ENCODE results near the gene IL22RA1. TPM values are rescaled to one million over a fixed set of nuclear protein-coding genes. Genes with fewer than 3 reads are reported as not detected.

IL22RA1 gene
- total and polyA plus RNA-seq, 2 donors = 0.11 TPM; not detected in 1

DNA sequence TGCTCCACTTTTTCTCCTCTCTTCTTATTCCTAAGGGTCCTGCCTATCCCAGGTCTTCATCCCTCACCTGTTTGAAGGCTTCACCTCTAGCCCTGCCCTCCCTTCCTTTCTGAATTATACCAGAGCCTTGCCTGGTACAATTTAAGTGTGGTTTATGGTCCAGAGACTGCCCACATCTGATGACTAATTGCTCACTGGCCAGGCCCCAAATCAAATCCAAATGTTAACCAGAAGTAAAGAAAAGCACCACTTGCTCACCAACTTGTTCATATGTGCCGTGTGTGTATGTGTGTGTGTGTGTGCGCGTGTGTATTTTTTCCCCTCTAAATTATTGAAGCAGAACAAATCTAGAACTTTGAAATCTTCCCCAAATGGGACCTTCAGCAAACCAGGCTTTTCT lies 57.4 kb downstream of the IL22RA1 start:
- Histone ChIP-seq H3K27ac (ENCODE audit: low read depth) (no peak overlapping the region), H3K36me3 (ENCODE audit: insufficient read depth) (no peaks in the 10 kb centered on the region), H3K4me1 (ENCODE audit: insufficient read depth) (no peaks in the 10 kb centered on the region), H3K4me3 (ENCODE audit: low read depth, low read length) (no peak overlapping the region)
- no peak for DNase-seq (ENCODE audit: extremely low spot score)
- WGBS = 90% methylated on average over 3 of the region's 3 CpGs

DNA sequence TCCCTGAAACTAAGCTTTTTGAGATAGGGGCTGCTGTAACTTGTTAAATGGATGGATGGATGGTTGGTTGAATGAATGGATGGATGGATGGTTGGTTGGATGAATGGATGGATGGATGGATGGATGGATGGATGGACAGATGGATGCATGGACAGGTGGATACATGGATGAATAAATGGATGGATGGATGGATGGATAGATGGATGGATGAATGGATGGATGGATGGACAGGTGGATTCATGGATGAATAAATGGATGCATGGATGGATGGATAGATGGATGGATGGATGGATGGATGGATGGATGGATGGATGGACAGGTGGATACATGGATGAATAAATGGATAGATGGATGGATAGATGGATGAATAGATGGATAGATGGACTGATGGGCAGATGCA lies 57.9 kb downstream of the IL22RA1 start:
- no peak for DNase-seq (ENCODE audit: extremely low spot score)
- Histone ChIP-seq H3K36me3 (ENCODE audit: insufficient read depth) (no peaks in the 10 kb centered on the region), H3K4me1 (ENCODE audit: insufficient read depth) (no peaks in the 10 kb centered on the region), H3K27ac (ENCODE audit: low read depth) (no peak overlapping the region), H3K4me3 (ENCODE audit: low read depth, low read length) (no peak overlapping the region)

DNA sequence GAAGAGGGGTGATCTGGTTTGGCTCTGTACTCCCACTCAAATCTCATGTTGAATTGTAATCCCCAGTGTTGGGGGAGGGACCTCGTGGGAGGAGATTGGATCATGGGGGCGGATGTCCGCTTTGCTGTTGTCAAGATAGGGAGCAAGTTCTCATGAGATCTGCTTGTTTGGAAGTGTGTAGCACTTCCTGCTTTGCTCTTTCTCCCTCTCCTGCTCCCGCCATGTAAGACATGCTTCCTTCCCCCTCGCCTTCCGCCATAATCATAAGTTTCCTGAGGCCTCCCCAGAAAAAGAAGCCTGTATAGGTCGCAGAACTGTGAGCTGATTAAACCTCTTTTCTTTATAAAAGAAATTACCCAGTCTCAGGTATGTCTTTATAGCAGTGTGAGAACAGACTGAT lies 58.9 kb downstream of the IL22RA1 start:
- WGBS = 80% methylated on average over 7 of the region's 7 CpGs
- Histone ChIP-seq H3K36me3 (ENCODE audit: insufficient read depth) (no peaks in the 10 kb centered on the region), H3K4me3 (ENCODE audit: low read depth, low read length) (no peak overlapping the region), H3K4me1 (ENCODE audit: insufficient read depth) (no peaks in the 10 kb centered on the region), H3K27ac (ENCODE audit: low read depth) (no peak overlapping the region)
- DNase-seq (ENCODE audit: extremely low spot score) = no peak

DNA sequence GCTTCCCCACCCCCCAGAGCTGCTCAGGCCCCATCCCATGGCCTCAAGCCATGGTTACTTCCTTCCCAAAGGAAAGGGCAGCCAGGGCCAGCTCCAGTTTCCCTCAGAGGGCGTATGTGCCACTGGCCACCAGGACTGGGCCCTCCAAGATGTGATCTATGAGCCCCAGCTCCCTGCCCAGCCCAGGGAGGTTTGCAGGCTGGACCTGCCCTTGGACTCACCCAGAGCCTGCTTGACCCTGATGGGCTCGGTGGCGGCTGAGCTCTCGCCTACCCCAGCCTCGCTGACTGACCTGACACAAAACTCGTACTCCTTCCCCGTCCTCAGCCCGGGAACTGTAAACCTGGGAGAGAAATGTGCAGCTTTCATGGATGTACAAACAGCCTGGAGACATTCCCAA lies 60.6 kb downstream of the IL22RA1 start:
- Histone ChIP-seq H3K36me3 (ENCODE audit: insufficient read depth) (no peaks in the 10 kb centered on the region), H3K27ac (ENCODE audit: low read depth) (no peak overlapping the region), H3K4me1 (ENCODE audit: insufficient read depth) (no peaks in the 10 kb centered on the region), H3K4me3 (ENCODE audit: low read depth, low read length) (no peak overlapping the region)
- WGBS = 93% methylated on average over 8 of the region's 8 CpGs
- no peak for DNase-seq (ENCODE audit: extremely low spot score)

DNA sequence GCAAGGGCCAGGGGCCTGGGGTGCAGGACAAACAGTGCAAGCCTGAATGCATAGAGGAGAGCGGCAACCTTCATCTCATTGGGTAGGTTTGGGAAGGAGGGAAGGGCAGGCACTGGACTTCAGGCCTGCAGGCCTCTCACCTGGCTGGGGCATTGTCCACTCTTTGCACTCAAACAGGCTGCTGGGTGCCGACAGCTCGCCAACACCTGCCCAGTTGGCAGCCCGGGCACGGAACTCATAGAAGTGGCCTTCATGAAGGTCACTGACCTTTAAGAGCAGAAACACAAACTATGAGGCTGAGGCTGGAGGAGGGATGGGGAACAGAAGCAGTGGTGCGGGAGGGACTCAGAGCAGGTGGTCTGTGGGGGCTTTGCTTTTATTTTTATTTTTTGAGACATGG lies 61.8 kb downstream of the IL22RA1 start:
- no peaks in the 10 kb centered on the region for H3K36me3 ChIP-seq (ENCODE audit: insufficient read depth)
- H3K27ac ChIP-seq (ENCODE audit: low read depth) = no peak overlapping the region
- no peak overlapping the region for H3K4me3 ChIP-seq (ENCODE audit: low read depth, low read length)
- WGBS = 95% methylated on average over 6 of the region's 6 CpGs
- no peaks in the 10 kb centered on the region for H3K4me1 ChIP-seq (ENCODE audit: insufficient read depth)
- DNase-seq (ENCODE audit: extremely low spot score) = no peak

DNA sequence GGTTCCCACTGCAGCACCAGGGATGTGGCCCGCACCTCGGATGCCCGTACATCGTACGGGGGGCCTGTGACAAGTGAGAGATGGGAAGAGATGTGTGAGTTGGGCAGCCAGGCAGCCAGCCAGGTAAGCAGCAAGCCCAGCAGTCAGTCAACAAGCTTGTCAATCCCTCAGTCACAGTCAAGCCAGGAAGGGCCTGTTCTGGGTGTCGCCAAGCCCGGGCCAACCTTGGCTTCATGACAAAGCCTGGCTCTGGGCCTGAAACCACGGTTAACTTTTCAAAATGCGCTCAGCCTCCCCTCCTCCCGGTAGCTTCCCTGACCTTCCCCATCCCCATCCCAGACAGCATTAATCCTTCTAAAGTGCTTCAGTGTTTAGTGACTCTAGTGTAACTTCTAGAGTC lies 62.8 kb downstream of the IL22RA1 start:
- H3K4me1 ChIP-seq (ENCODE audit: insufficient read depth) = no peaks in the 10 kb centered on the region
- no peak for DNase-seq (ENCODE audit: extremely low spot score)
- no peak overlapping the region for H3K4me3 ChIP-seq (ENCODE audit: low read depth, low read length)
- no peaks in the 10 kb centered on the region for H3K36me3 ChIP-seq (ENCODE audit: insufficient read depth)
- WGBS = 64% methylated on average over 10 of the region's 10 CpGs
- H3K27ac ChIP-seq (ENCODE audit: low read depth) = no peak overlapping the region

DNA sequence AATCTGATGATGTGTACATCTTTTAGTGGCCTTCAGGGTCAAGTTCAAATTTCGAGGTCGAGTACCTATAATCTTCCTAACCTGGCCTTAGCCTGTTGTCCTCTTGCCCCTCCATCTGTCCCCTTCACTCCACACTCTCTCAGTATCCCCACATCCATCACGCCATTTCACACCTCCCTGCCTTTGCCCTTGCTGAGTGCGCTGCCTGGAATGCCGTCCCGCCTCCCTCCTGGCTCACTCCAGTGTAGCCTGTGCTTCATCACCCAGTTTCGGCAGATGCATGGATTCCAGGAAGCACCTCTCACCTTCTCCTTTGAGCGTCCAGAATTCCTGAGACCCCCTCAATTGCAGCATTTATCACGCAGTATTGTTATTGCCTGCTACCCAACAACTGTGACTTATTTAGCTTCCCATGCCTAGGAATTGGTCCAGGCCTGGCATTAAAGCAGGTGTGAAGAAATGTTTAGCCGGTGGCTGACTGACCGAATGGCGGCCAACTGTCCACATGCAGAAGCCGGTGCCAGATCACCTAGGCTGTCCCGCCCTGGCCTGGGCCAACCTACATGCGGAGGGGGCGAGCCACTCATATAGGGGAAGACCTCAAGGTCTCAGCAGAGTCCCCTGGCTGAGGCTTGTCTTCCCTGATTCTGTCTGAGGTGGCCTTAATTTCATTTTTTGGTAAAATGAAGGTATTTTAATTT lies 65.5 kb downstream of the IL22RA1 start:
- no peak for DNase-seq (ENCODE audit: extremely low spot score)
- H3K27ac ChIP-seq (ENCODE audit: low read depth) = no peak overlapping the region

DNA sequence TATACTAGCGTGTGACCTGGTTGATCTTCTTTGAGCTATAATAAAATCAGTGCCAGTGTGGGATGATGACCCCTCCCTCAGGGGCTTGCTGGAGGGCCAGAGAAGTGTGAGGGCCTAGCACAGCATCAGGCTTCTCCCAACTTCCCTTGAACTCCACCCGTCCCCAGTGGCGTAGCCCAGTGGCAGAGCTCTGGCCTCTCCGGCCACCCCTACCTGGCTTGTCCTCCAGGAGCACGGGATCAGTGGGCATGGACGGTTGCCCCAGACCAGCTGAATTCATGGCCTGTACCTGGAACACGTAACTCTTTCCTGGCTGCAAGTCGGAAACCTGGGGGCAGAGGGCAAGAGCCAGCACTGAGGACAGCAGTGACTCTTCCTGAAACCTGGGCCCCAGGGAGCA lies 67.0 kb downstream of the IL22RA1 start:
- Histone ChIP-seq H3K36me3 (ENCODE audit: insufficient read depth) (no peaks in the 10 kb centered on the region), H3K4me1 (ENCODE audit: insufficient read depth) (no peaks in the 10 kb centered on the region), H3K27ac (ENCODE audit: low read depth) (no peak overlapping the region), H3K4me3 (ENCODE audit: low read depth, low read length) (no peak overlapping the region)
- WGBS = 87% methylated on average over 8 of the region's 8 CpGs
- DNase-seq (ENCODE audit: extremely low spot score) = no peak

More for the DNA sequence above, 65.5 kb downstream of the IL22RA1 start:
- Histone ChIP-seq H3K36me3 (ENCODE audit: insufficient read depth) (no peaks in the 10 kb centered on the region), H3K4me3 (ENCODE audit: low read depth, low read length) (no peak overlapping the region), H3K4me1 (ENCODE audit: insufficient read depth) (no peaks in the 10 kb centered on the region)
- WGBS = 83% methylated on average over 16 of the region's 16 CpGs

DNA sequence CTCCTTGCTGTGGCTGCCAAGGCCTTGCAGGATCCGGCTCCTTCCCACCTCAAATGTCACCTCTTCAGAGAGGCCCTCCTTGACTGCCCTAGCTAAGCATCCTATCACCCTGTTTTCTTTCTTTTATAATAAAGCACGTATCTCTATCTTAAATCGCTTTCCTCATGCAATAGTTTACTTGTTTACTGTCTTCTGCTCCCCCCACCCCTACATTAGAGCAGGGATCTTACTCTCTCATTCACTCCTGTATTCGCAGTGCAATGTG lies 67.4 kb downstream of the IL22RA1 start:
- Histone ChIP-seq H3K4me3 (ENCODE audit: low read depth, low read length) (no peak overlapping the region), H3K36me3 (ENCODE audit: insufficient read depth) (no peaks in the 10 kb centered on the region), H3K4me1 (ENCODE audit: insufficient read depth) (no peaks in the 10 kb centered on the region), H3K27ac (ENCODE audit: low read depth) (no peak overlapping the region)
- DNase-seq (ENCODE audit: extremely low spot score) = no peak
- 85% methylated on average over 4 of the region's 4 CpGs for WGBS

DNA sequence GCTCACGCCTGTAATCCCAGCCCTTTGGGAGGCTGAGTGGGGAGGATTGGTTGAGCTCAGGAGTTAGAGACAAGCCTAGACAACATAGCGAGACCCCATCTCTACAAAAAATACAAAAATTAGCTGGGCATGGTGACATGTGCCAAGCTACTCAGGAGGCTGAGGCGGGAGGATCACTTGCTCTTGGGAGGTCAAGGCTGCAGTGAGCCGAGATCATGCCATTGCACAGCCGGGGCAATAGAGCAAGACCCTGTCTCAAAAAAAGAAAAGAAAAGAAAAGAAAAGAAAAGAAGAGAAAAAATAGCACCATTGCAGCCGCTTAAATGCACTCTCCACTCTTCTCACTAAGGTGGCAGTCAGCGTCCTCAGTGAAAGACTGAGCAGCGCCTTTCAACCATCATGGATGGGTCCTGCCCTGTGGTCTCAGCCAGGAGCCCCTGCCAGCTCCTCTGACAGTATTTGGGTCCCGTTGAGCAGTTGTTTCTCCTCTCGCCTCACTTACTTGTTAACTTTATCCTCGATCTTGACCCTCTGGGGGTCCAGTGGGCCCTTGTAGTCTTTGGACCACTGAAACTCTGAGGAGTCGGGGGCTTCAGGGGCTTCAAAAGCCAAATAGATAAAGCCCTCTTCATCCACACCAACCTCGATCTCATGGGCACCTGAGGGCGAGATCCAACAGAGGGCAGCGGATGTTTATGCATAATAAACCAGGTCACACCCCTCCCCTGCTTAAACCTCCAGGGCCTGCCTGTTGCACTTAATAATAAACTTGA lies 67.9 kb downstream of the IL22RA1 start:
- Histone ChIP-seq H3K36me3 (ENCODE audit: insufficient read depth) (no peaks in the 10 kb centered on the region), H3K4me1 (ENCODE audit: insufficient read depth) (no peaks in the 10 kb centered on the region), H3K27ac (ENCODE audit: low read depth) (no peak overlapping the region), H3K4me3 (ENCODE audit: low read depth, low read length) (no peak overlapping the region)
- no peak for DNase-seq (ENCODE audit: extremely low spot score)
- WGBS = 81% methylated on average over 15 of the region's 15 CpGs

DNA sequence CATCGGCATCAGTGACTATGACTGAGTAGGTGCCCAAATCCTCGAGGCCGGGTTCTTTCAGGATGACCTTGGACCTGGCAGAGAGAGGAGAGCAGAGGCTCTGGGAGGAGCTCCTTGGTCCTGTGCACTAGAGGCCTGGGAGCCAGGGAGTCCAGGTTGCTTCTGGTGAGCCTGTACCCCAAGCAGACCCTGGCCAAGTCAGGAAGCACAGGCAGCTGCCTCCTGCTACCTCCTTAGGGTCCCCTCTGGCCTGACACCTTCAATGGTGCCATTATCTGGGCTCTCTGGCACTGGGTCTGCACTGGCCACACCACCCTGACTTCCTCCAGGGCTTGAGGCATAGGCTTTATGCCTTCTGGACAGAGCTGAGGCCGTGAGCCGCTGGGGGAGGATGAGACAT lies 68.7 kb downstream of the IL22RA1 start:
- no peak for DNase-seq (ENCODE audit: extremely low spot score)
- WGBS = 85% methylated on average over 5 of the region's 5 CpGs

DNA sequence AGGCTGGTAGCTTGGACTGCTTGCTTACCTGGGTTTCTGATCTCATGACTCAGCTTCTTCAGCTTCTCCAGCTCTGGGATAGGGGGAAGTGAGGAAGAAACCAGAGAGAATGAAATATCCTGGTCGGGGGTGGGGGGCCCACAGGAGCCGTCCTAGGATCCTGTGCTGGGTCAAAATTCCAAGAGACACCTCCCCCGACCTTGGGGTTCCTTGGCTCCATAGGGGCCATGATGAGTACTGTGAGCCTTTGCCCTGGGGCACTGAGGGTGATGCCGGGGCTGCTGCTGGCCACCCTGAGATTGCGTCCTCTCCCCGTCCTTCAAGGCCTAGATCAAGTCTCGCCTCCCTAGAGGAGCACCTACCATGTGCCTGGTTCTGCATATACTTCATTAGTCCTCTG lies 71.0 kb downstream of the IL22RA1 start:
- Histone ChIP-seq H3K4me1 (ENCODE audit: insufficient read depth) (no peaks in the 10 kb centered on the region), H3K36me3 (ENCODE audit: insufficient read depth) (no peaks in the 10 kb centered on the region), H3K27ac (ENCODE audit: low read depth) (no peak overlapping the region), H3K4me3 (ENCODE audit: low read depth, low read length) (no peak overlapping the region)
- DNase-seq (ENCODE audit: extremely low spot score) = no peak
- 92% methylated on average over 7 of the region's 7 CpGs for WGBS

More for the DNA sequence above, 68.7 kb downstream of the IL22RA1 start:
- H3K4me3 ChIP-seq (ENCODE audit: low read depth, low read length) = no peak overlapping the region
- no peaks in the 10 kb centered on the region for H3K4me1 ChIP-seq (ENCODE audit: insufficient read depth)
- H3K27ac ChIP-seq (ENCODE audit: low read depth) = no peak overlapping the region
- no peaks in the 10 kb centered on the region for H3K36me3 ChIP-seq (ENCODE audit: insufficient read depth)

DNA sequence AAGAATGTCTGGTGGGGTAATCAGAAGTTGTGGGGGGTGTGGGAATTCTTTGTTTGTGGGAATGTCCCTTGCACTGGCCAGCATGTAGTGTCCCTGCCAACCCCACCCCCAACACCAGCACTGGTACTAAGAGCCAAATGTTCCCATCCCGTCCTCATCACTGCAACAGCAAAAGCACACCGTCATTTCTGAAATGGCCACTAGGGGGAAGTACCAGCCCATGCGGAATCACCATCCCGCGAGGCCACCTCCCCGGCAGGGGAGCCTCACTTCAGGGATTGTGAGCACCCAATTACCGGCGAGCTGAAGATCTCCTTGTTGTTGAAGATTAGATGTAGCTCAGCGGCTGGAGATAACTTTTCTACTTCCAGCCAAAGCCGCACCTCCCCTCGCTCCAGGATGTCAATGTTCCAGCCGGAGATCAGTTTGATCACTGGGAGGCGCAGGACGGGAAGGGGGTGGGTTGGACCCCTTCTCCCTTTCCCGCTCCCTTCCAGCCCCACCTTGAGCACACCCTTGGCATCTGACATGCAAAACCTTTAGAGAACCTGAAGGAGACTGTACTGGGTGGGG lies 72.0 kb downstream of the IL22RA1 start:
- H3K27ac ChIP-seq (ENCODE audit: low read depth) = no peak overlapping the region
- no peaks in the 10 kb centered on the region for H3K4me1 ChIP-seq (ENCODE audit: insufficient read depth)
- no peaks in the 10 kb centered on the region for H3K36me3 ChIP-seq (ENCODE audit: insufficient read depth)
- DNase-seq (ENCODE audit: extremely low spot score) = peak; percentile 35
- 14% methylated on average over 15 of the region's 15 CpGs for WGBS
- no peak overlapping the region for H3K4me3 ChIP-seq (ENCODE audit: low read depth, low read length)

DNA sequence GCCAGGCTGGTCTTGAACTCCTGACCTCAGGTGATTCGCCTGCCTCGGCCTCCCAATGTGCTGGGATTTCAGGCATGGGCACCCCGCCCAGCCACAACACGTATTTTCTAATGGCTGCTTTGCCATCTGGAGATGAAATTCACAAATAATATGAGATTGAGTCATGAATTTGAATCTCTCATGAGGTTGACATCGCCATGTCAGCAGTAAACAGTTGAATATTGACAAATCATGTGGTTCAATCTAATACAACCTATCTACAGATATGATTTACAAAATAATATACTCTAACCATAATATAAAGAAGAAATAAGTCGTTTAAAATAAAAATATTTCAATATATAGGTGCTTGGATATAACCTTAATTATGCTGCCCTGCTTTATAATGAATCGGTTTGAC lies 73.1 kb downstream of the IL22RA1 start:
- DNase-seq (ENCODE audit: extremely low spot score) = no peak
- no peaks in the 10 kb centered on the region for H3K4me1 ChIP-seq (ENCODE audit: insufficient read depth)
- no peaks in the 10 kb centered on the region for H3K36me3 ChIP-seq (ENCODE audit: insufficient read depth)
- 74% methylated on average over 7 of the region's 7 CpGs for WGBS
- H3K4me3 ChIP-seq (ENCODE audit: low read depth, low read length) = no peak overlapping the region
- H3K27ac ChIP-seq (ENCODE audit: low read depth) = no peak overlapping the region

Measured in urinary bladder (tissue), 4 donors.